ENCODE measurements around the gene DDX19B.
"Not testable (repeated sequence)": the region's sequence is repeated elsewhere in the genome, so short reads cannot be mapped to it uniquely, and the experiment has no call there.

DNA sequence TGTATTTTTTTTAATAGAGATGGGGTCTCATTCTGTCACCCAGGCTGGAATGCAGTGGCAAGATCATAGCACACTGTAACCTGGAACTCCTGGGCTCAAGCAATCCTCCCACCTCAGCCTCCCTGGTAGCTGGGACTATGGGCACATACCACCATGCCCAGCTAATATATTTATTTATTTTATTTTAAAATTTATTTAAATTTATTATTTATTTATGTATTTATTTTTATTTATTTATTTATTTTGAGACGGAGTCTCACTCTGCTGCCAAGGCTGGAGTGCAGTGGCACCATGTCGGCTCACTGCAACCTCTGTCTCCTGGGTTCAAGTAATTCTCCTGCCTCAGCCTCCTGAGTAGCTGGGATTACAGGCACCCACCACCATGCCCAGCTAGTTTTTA is 8.7 kb downstream of the DDX19B start:
- TF ChIP-seq, protein P1, sequence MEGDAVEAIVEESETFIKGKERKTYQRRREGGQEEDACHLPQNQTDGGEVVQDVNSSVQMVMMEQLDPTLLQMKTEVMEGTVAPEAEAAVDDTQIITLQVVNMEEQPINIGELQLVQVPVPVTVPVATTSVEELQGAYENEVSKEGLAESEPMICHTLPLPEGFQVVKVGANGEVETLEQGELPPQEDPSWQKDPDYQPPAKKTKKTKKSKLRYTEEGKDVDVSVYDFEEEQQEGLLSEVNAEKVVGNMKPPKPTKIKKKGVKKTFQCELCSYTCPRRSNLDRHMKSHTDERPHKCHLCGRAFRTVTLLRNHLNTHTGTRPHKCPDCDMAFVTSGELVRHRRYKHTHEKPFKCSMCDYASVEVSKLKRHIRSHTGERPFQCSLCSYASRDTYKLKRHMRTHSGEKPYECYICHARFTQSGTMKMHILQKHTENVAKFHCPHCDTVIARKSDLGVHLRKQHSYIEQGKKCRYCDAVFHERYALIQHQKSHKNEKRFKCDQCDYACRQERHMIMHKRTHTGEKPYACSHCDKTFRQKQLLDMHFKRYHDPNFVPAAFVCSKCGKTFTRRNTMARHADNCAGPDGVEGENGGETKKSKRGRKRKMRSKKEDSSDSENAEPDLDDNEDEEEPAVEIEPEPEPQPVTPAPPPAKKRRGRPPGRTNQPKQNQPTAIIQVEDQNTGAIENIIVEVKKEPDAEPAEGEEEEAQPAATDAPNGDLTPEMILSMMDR (IDR thresholded peaks at IDR 0.05; ENCODE audit: insufficient read depth, low read depth, low read length), result not testable (repeated sequence)
- TF ChIP-seq EZH2 (IDR thresholded peaks at IDR 0.05; ENCODE audit: insufficient read depth, low read length), result not testable (repeated sequence)

Data from astrocyte (in vitro differentiated cells and primary cell).